Fibroblast of villous mesenchyme (primary cell): Measurements from ENCODE around the gene STAT5A. TPM values are rescaled to one million over a fixed set of nuclear protein-coding genes. Genes with fewer than 3 reads are reported as not detected.

ENCODE experiments used
- DNase-seq: peaks from one replicate; pipeline ENCODE4 v3.0.0-alpha.2; 2010; ENCODE audit warnings: low read depth
- H3K4me3 ChIP-seq: 2 replicates; pipeline ENCODE4 v1.5.1; 2011; ENCODE audit warnings: low read depth, mild to moderate bottlenecking, low read length
- CTCF ChIP-seq: IDR thresholded peaks from 2 replicates; pipeline ENCODE4 v1.5.1; 2012; ENCODE audit warnings: low read depth, mild to moderate bottlenecking, low read length; ENCODE audit not compliant: insufficient read depth
- total RNA-seq: library from RNA; depleted of rRNA; stranded (reverse); fragments of >200 nt; gene quantifications from 2 replicates; pipeline ENCODE4 v1.2.3, GENCODE V29; 2012

The STAT5A gene
- total RNA-seq, 1 donor = 13.8 TPM

- no peak overlapping the region for H3K4me3 ChIP-seq
- no peak for DNase-seq
- no peak for TF ChIP-seq CTCF
Measured at GRCh38 chr17:42310787-42311215, 22.5 kb downstream of the STAT5A start.

DNA sequence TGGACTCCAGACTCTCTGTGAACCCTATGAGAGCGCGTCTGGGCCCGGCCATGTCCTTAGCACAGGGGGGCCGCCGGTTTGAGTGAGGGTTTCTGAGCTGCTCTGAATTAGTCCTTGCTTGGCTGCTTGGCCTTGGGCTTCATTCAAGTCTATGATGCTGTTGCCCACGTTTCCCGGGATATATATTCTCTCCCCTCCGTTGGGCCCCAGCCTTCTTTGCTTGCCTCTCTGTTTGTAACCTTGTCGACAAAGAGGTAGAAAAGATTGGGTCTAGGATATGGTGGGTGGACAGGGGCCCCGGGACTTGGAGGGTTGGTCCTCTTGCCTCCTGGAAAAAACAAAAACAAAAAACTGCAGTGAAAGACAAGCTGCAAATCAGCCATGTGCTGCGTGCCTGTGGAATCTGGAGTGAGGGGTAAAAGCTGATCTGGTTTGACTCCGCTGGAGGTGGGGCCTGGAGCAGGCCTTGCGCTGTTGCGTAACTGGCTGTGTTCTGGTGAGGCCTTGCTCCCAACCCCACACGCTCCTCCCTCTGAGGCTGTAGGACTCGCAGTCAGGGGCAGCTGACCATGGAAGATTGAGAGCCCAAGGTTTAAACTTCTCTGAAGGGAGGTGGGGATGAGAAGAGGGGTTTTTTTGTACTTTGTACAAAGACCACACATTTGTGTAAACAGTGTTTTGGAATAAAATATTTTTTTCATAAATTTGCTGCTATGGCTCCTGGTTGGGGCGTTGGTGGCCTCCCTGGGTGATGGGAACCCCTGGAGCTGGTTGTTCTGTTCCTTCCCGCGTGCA lies 23.1 kb downstream of the STAT5A start:
- DNase-seq = peak; percentile 97
- TF ChIP-seq CTCF = no peak

DNA sequence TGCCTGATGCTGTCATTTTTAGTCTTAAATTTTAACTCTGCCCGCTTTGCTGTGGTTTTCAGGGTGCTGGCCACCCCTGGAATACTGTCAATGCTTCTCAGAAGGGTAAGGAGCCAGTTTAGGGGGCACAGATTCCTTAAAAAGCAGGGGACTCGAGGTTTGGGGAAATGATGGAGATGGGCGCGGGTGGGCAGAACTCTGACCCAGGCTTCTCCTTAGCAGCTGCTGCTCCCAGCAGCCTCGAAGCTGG lies 23.7 kb downstream of the STAT5A start:
- H3K4me3 ChIP-seq = no peak overlapping the region
- TF ChIP-seq CTCF = no peak
- no peak for DNase-seq

More for the DNA sequence above, 23.1 kb downstream of the STAT5A start:
- H3K4me3 ChIP-seq = no peak overlapping the region

- TF ChIP-seq CTCF = peak; percentile 67
- no peak overlapping the region for H3K4me3 ChIP-seq
- DNase-seq = peak; percentile 86
Measured at GRCh38 chr17:42312285-42313130, 24.2 kb downstream of the STAT5A start.

DNA sequence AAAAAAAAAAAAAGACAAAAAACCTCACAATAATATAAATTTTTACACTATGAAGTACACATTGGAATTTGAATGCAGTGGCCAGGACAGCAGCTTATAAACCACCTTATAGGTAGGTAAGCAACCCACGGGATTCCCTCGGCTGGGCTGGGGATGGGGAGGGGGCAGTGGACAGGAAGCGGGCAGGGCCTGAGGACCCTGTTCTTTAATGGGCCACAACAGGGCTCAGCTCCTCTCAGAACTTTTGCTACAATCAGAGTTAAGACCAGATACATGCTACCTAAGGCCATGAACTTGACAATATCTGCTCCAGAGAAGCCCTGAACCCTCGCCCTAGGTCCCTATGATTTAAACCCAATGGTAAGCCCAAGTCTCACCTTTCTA lies 25.1 kb downstream of the STAT5A start:
- no peak for DNase-seq
- TF ChIP-seq CTCF = no peak
- H3K4me3 ChIP-seq = no peak overlapping the region

- no peak for TF ChIP-seq CTCF
- no peak for DNase-seq
- H3K4me3 ChIP-seq = no peak overlapping the region
Measured at GRCh38 chr17:42313773-42314566, 25.7 kb downstream of the STAT5A start.
